GM15510 (cell line): ENCODE results near the gene STT3B.

Experiments used
- POLR2A ChIP-seq: IDR thresholded peaks from 3 replicates; pipeline ENCODE4 v1.6.1; 2011; ENCODE audit warnings: borderline replicate concordance; ENCODE audit not compliant: insufficient read length; ENCODE audit errors: extremely low read depth

The STT3B gene

DNA sequence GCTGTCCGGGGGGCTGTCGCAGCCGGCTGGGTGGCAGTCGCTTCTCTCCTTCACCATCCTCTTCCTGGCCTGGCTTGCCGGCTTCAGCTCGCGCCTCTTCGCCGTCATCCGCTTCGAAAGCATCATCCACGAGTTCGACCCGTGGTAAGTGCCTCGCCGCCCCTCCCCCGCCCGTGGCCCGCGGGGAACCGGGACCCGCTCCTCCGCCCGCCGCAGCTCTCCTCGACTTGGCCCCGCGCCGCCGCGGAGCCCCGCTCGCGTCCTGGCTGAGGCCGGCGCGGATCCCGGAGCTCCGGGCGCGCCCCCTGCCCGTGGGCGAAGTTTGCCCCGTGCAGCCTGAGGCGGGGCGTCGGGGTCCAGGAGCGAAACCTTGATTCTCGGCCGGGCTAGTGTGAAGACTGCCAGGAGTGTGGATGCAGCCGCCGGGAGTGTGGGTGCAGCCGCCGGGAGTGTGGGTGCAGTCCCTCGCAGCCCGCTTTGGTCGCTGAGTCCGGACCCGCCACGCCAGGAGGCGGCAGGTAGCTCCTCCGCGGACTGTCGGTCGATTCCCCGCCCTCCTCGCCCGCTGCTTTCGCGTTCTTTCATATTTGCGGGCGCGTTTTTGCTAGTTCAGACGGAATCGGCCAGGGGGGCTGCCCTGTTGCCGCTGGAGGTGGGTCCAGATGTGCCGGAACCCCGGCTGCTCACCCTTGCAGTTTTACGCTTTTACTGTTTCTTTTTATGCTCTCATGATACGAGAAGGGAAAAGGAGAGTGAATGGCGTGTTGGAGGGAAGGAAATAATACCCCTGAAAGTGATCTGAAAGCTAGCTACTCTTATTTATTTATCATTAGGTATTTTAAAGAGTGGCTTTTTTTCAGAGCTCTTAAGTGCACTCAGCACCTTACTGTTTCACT, 692 bp downstream of the STT3B start:
- TF ChIP-seq POLR2A = peak; percentile 16

DNA sequence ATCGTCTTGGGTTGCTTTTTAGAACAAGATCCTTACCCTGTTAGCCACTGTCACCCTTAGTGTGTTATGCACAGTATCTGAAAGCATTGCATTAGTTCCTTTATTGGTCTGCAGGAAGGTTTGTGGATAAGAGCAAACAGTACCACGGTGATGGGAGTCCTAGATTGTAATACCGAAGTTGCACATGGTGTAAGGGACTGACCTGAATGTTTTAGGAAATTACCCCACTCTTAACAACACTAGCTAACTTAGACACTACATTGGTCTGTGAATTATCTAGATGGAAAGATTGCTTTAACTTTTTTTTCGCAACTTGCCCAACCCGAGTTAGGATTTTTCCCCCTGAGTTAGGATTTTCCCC, 1.3 kb downstream of the STT3B start:
- TF ChIP-seq POLR2A = no peak

DNA sequence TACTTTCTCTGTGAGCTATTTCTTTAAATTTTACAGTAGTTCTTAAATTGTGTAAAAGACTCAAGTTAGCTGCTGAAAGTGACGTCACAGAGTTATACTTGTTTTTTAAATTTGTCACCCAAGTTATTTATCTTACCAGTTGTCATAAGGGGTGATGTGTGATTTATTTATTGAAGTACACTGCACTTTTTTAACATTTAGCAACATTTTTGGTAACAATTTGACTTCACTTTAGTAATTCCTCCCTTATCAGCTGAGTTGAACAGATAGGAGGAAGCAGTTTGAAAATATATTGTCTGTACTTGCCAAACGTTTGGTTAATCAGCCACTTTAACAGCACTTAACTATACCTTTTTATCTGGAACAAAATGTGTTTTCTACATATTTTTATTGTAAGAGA, 3.8 kb downstream of the STT3B start:
- no peak for TF ChIP-seq POLR2A

DNA sequence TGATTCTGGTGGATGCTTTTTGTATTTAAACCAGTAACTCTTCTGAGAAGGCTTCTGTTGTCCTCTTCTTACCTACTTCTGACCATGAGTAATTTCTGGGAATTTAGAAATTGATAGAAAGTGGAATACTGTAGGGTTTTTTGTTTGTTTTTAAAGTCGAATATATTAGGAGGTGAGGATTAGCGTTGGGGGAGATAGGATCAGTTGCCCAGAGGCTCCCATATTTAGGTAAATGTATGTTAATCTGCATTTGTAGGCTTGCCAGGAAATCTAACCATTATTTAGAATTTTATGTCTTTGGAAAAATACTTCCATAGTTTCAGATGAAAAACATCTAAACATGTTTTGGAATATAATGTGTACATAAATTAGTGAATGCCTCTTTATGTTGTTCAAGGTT, 6.1 kb downstream of the STT3B start:
- TF ChIP-seq POLR2A = no peak

DNA sequence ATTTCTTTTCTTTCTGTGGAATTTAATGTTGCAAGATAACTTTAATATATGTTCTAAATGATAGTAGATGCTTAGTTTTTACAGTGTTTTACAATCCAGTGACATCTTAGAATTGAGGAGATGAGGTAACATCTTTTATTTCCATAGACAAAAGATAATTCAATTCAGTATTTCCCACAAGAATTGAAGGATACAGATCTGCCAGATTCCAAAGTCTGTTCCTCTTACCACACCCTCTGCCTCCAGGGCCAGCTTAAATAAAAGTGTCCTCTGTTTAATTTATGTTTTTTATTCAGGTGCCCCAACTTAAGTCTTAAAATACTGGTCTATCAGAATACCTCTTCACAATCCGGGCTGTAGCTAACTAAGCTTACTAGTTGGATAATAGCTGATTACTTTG, 6.5 kb downstream of the STT3B start:
- TF ChIP-seq POLR2A = no peak

DNA sequence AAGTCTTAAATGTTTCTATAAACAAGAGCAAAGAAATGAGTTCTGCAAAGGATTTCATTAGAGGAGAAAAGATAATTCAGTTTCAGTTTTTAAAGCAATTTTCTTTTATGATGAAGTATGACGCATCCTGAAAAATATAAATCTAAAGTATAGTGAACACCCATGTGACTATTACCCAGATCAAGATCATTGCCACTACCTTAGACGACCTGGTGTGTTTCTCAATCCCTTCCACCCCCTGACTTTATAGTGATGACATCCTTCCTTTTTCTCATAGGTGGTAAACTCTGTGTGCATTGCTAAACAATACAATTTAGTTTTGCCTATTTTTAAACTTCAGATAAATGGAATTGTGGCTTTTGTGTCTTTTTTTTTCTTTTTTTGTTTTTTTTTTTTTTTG, 8.4 kb downstream of the STT3B start:
- TF ChIP-seq POLR2A = no peak

DNA sequence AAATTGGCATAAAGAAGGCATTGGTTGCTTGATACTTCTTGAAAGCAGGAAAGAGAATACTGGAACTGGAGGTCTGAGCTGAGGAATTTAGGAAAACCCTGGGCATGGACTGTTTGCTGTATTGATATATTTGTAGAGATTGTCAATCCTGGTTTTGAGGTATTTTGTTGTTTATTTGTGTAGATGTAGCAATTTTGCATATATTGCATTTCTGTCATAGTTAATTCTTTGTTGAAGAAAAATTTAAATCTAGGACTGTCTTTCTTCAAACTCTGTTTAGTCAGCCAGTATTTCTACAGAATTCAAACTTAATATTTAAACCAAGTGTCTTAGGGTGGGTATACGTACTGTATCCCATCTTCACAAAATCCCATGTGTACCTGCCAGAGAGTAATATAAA, 9.5 kb downstream of the STT3B start:
- no peak for TF ChIP-seq POLR2A

DNA sequence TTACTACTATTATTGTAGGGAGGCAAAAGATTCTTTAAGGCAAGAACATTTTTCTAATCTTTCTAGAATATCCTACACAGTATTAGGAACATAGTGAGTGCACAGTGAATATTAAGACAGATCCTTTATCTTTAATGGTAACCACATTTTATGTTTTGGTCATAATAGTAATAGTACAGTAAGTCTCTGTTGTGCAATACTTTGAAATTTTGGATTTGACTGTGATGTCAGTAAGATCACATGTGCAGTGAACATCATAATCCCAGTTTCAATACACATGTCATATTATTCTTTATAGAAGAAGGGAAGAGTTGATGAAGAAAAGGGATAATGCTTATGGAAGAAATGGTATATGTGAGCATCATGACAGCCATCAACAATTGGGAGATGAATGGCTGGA, 10.7 kb downstream of the STT3B start:
- no peak for TF ChIP-seq POLR2A

DNA sequence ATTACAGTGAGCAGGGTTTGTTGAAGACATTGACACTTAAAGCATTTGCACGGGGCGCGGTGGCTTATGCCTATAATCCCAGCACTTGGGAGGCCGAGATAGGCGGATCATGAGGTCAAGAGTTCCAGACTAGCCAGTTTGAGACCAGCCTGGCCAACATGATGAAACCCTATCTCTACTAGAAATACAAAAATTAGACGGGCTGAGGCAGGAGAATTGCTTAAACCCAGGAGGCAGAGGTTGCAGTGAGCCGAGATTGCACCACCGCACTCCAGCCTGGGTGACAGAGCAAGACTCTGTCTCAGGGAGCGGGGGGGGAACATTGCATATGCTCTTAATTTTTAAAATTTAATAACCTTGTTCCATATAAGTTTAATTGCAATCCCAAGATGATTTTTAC, 11.9 kb downstream of the STT3B start:
- TF ChIP-seq POLR2A = no peak

DNA sequence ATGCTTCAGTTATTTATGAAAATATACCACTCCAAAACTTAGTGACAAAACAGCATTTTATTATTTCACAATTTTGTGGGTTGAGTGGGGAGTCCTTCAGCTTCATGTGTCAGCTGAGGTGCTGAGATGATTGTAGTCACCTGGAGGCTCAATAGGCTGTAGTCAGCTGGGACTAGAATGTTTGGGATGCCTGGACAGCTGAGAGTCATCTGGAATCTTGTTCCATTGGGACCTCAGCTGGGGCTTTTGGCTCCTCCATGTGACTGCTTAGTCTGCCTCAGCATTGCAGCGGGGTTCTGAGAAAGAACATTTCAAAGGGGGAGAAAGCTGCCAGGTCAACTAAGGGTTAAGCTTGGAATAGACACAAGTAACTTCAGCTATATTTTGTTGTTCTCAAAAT, 13.4 kb downstream of the STT3B start:
- no peak for TF ChIP-seq POLR2A

DNA sequence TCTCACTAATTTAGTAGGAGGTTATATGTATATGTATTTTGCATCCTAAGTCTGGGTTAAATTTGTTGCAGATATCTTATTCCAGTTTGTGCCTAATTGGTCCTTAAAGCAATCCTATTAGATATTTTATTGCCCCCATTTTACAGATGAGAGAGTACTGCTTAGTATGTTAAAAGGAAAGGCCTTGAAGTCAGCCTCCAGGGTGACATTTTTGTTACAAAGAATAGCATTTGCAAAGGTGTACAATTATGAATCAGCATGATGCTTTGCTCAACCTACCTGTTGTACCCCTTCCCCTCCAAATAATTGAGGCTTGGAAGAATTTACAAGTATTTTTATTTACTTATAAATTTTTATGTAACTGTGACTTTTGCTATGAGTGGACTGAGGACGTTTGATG, 14.0 kb downstream of the STT3B start:
- no peak for TF ChIP-seq POLR2A

DNA sequence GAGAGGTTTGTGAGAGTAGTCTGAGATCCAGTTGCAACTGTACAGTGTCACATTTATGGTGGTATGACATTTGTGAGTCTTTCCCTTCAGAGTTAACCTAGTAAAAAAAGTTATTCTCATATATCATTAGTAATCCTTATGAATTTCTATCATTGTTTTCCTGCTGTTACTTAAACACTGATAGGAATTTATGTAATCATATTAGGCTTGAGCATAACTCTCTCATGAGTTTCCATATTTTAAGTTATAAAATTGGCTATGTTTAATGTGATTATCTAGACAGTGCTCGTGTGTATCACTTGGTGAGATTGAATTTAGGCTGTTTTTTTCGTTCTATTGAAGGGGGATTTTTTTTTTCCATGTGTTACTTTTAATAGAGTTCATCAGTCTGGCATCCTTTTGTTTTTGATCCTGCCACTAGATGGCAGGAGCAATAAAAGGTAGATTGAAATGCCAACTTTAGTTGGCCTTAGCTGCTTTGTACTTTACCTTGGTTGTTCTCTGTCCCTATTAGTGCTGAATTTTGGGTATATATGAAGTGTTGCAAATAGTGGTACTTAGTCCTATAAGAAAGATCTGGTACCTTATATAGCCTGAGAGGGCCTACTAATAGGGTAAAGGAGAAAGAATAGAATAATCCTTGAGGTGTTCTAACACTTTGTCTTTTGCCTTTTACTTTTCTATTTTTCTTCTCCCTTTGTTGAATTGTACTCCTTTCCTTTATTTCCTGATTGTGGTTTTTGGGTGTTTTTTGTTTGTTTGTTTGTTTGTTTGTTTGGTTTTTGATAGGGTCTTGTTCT, 17.9 kb downstream of the STT3B start:
- TF ChIP-seq POLR2A = no peak

DNA sequence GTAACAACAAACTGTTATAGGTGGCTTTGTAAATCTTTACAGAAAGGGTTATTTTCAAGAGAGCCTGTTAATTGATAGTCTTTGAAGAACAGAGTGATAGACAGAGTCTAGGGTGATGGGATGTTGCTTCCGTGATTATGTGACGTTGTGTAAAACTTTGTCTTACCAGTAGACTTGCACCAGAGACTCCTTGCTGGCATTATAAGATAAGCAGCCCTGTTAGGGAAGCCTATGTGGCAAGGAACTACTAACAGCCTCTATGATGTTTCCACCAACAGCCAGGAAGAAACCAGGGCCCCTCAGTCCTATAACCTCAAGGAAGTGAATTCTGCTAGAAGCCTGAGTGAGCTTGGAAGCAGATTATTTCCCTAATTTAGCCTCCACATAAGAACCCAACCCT, 18.9 kb downstream of the STT3B start:
- no peak for TF ChIP-seq POLR2A

DNA sequence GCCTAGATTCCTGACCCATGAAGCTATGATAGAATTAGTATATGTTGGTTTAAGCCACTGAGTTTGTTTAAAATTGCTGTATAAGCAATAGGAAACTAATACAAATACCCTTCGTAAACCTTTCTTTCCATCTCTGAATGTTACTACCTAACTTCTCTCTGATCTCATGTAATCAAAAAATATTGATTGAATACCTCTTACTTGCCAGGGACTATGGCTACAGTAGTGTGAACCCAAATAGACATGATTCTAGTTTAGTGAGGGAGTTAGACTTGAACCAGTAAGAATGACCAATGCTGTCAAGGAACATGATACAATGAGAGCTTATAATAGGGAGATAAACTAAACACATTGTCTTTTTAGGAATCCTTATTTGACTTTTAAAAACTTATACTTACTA, 19.4 kb downstream of the STT3B start:
- no peak for TF ChIP-seq POLR2A

DNA sequence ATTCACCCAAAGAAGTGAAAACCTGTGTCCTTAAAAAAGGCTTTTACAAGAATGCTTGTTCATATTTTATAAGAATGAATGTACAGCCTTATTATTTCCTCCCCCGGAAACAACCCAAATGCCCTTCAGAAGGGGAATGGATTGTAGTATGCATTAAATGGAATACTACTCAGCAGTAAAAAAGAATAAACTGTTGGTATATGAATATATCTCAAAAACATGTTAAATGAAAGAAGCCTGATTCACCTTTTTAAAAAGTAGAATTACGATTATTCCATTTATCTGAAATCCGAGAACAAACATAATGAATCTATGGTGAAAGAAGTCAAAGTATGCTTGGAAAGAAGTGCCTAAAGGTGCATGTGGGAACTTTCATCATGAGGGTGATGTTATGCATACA, 20.5 kb downstream of the STT3B start:
- no peak for TF ChIP-seq POLR2A

DNA sequence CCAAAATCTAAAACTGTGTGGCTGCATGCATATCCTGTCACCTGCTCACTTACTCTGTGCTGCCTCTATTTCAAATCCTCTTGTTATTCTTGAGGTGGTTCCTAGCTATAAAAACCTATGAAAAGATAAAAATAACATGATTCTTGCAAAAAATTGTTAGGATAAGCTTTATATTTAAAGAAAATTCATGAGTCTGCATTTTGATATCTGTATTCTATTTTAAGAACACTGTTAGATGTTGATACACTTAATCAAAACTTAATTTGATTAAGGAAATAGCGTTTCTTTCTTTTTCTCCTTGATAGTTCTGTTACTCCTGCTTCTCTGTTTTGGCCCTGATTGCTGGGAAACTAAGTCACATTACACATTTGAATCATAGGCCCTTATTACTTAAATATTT, 22.5 kb downstream of the STT3B start:
- no peak for TF ChIP-seq POLR2A
